ENCODE measurements around the gene ABCB6.
A peak's percentile ranks its signal among the peaks of the same experiment; 100 is the strongest.
"Not testable (repeated sequence)": the region's sequence is repeated elsewhere in the genome, so short reads cannot be mapped to it uniquely, and the experiment has no call there.

ABCB6 gene

DNA sequence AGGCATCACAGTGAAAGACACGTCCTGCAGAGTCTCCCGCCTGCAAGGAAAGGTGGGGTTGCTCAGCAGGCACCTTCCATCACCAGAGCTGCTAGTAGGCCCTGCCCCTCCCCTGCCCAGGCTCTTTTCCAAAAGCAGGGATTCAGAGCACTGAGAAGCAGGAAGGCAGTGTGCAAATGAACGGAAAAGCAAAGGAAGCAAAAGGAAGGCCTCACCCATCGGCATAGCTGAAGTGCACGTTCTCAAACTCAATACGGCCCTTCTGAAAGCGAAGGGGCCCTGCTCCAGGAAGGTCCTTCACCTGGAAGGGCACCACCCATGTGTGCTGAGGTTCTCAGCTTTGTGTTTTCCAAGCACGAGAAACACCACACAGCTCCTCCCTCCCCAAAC is 5.7 kb downstream of the ABCB6 start:
- no peak for DNase-seq

GRCh38 chr2:219210886-219211362 is 7.8 kb downstream of the ABCB6 start:
- no peak for DNase-seq

DNA sequence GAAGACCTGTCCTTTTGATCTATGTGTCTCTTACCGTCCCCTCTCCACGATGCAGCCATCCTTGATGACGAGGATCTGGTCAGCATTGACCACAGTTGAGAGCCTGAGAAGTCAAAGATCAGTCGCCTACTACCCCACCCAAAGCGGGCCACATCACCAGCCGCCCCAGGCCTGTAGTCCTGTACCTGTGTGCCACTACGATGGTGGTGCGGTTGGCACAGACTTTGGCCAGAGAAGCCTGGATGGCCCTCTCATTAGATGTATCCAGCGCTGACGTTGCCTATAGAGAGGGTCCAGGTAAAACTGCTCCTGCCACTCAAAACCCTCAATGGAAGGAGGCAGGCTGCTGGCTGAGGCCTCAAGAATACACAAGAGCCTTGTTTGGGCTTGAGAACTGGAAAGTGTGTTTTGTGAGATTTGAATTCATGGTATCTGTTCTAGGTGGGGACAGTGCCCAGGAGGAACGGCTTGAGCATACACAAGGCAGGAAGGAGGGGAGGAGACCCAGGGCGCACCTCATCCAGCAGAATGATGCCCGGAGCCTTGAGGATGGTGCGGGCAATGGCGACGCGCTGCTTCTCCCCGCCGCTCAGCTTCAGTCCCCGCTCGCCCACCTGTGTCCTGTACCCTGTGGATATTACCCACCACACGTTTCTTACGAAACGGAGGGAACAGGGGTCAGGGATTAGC is 8.4 kb downstream of the ABCB6 start:
- no peak for DNase-seq

DNA sequence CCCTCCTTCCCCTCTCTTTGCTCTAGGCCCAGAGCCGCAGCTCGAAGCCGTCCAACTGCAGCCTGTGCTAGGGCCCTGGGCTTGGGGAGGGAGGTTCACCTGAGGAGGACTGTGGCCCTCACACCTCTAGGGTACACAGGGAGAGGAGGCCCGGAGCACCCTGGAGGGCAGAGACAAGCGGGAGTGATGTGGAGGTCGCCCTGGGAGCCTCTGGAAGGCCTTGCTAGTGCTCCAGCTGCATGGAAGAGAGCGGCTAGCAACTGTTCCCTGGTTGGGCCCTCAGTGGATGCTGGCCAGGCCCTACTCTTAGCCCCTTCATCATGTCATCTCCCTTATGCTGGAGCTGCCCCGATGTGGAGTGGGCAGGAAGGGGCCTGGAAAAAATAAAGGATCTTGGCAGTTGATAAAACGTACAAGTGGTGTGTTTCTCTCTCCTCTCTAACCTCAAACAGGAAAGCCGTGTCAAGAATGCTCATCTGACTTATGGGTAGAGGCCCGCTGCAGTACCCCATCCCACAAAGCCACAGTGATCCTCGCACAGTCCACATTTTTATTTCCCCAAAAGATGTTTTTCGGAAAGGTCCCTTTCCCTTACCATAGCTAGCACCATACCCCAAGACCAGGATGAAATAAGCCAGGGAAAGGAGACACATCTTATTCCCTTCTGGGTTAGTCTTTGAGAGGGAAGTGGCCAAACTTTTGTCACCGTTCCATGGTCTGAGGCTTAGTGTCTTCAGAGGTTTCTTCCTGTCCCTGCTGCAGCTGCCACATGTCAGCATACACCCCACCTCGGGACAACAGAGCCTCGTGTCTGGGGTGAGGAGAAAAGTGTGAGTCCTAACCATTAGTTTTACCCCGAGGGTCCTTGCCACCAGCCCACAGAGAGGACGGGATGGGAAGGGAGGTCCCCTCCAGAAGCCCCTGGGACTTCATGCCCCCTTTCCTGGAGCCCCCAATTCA is 9.2 kb downstream of the ABCB6 start:
- no peak for DNase-seq

GRCh38 chr2:219207884-219208740 is 10.6 kb downstream of the ABCB6 start:
- no peak for DNase-seq

GRCh38 chr2:219207134-219207883 is 11.4 kb downstream of the ABCB6 start:
- no peak for DNase-seq

- DNase-seq = peak; percentile 95
These were observed 12.2 kb downstream of the ABCB6 start, which contains the start of gene ZFAND2B for GRCh38 chr2:219206328-219207133. TSS of gene ZFAND2B (plus strand) at chr2:219206782. CDS start at chr2:219206988, 206 bp downstream.

- DNase-seq = no peak
These were observed 12.8 kb downstream of the ABCB6 start for GRCh38 chr2:219205981-219206327.

GRCh38 chr2:219205165-219205538 is 13.6 kb downstream of the ABCB6 start:
- no peak for DNase-seq

GRCh38 chr2:219204425-219205164 is 14.2 kb downstream of the ABCB6 start:
- no peak for DNase-seq

DNA sequence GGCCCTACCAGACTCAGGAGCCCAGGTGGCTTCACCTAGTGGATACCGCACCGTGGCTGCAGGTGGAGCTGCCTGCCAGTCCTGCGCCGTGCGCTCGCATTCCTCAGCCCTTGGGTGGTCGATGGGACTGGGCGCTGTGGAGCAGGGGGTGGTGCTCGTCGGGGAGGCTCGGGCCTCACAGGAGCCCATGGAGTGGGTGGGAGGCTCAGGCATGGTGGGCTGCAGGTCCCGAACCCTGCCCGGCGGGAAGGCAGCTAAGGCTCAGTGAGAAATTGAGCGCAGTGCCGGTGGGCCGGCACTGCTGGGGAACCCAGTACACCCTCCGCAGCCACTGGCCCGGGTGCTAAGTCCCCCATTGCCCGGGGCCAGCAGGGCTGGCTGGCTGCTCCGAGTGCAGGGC is 17.4 kb downstream of the ABCB6 start:
- DNase-seq = not testable (repeated sequence)

DNA sequence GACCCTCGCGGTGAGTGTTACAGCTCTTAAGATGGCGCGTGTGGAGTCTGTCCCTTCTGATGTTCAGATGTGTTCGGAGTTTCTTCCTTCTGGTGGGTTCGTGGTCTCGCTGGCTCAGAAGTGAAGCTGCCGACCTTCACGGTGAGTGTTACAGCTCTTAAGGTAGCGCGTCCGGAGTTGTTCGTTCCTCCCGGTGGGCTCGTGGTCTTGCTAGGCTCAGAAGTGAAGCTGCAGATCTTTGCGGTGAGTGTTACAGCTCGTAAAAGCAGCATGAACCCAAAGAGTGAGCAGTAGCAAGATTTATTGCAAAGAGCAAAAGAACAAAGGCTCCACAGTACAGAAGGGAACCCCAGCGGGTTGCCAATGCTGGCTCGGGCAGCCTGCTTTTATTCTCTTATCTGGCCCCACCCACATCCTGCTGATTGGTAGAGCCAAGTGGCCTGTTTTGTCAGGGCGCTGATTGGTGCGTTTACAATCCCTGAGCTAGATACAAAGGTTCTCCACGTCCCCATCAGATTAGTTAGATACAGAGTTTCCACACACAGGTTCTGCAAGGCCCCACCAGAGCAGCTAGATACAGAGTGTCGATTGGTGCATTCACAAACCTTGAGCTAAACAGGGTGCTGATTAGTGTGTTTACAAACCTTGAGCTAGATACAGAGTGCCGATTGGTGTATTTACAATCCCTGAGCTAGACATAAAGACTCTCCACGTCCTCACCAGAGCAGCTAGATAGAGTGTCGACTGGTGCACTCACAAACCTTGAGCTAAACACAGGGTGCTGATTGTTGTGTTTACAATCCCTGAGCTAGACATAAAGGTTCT is 18.0 kb downstream of the ABCB6 start:
- DNase-seq = peak; percentile 60

GRCh38 chr2:219199470-219200211 is 19.1 kb downstream of the ABCB6 start:
- no peak for DNase-seq

- DNase-seq = no peak
These were observed 19.8 kb downstream of the ABCB6 start for GRCh38 chr2:219198974-219199373.

DNA sequence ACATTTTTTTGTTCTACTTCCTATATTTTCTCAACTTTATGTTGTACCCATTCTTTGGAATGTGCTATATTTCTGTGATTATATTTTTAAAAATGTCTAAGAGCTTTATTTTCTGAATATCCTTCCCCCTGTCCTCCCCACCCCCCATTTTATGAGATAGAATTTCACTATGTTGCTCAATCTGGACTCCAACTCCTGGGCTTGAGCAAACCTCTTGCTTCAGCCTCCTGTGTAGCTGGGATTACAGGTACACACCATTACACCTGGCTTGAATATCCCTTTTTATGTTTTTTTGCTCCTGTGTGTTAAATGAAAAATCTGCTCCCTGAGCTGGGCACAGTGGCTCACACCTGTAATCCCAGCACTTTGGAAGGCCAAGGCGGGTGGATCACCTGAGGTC is 21.4 kb downstream of the ABCB6 start:
- no peak for DNase-seq

DNA sequence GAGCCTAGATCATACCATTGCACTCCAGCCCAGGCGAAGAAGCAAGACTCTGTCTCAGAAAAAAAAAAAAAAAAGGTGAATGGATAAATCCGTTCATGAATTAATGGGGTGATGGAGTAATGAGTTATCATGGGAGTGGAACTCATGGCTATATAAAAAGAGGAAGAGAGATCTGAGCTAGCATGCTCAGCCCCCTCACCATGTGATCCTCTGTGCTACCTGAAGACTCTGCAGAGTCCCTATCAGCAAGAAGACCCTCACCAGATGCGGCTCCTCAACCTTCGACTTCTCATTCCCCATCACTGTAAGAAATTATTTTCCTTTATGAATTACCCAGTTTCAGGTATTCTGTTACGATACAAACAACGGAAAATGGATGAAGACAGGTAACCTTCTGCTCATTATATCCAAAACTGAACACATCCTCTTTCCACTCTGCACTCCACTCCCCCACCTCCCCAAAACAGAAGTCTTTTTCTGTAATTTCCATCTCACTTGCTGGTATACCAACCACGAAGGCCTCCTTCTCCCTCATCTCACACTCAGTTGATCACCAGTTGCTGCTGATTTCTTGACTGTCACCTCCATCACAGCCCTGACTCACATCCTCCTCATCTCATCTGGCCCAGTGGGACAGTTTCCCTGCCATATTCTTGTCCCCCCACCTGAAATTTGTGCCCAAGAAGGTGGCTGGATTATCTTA is 31.9 kb downstream of the ABCB6 start:
- DNase-seq = no peak

DNA sequence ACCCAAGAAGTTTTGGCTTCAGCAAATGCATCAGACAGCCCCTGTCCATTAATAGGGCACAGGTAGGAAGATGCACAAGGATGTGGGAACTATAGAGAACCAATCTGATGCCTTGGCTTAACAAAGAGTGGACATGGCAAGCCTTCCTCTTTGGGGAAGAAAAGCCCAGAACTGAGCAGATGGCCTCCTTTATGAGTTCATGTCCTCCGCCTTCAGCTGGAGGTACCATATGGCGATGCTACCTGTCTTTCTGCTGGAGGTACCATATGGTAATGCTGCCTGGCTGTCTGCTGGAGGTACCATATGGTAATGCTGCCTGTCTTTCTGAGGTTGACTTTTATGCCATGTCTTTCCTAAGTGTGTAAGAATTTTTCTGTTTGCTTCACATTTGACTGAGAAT is 34.6 kb downstream of the ABCB6 start:
- DNase-seq = no peak

DNA sequence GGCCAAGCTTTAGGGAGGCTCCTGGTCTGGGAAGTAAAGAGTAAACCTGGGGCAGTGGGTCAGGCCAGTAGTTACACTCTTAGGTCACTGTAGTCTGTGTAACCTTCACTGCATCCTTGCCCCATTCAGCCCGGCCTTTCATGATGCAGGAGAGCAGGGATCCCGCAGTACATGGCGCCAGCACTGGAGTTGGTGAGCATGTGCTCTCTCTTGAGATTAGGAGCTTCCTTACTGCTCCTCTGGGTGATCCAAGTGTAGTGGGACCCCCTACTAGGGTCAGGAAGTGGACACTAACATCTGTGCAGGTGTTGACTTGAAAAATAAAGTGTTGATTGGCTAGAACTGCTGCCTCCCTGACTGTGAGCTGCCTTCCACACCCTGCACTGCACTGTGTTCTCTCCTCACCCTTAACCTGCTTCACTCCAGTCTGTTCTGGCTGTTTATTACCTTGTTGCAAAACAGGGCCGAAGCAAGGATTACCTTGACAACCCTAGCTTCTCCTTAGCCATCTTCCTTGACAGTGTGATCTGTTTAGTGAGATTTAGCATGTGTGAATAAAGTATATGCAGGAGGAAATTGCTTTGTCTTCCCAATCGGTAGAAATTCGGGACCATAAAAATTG is 35.5 kb downstream of the ABCB6 start:
- no peak for DNase-seq
